Measurements from ENCODE around the gene CASP8AP2. TPM values are rescaled to one million over a fixed set of nuclear protein-coding genes. Genes with fewer than 3 reads are reported as not detected.
"Not testable (repeated sequence)": the region's sequence is repeated elsewhere in the genome, so short reads cannot be mapped to it uniquely, and the experiment has no call there.

The CASP8AP2 gene
- total RNA-seq, 1 experiment from 2014 or later, result 23.6 TPM

DNA sequence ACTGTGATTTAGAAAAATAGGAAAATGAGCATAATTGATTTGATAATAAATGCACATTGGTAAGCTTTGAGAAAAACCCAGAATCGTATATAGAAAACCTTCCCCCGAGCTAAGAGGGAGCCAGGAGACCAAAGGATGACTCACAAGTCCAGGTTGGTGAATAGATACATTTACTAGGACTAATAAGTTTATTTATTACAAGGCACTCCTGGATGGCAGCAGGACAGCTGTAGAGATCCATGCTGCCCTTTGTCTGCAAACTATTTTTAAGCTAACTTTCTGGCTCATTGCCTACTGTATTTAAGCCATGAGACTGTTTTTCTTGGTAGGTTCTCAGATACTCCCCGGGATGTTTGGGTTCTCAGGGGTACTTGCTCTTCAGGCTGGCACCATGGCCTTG, 13.4 kb downstream of the CASP8AP2 start:
- peaks cover 12% of the 10 kb centered on the region; the same call in 1 of the 2 replicates for H3K36me3 ChIP-seq (ENCODE audit: insufficient read depth, low read length)
- H3K27ac ChIP-seq (ENCODE audit: low read length), result 0 out of 2 replicates have a peak overlapping the region, but pooled peaks have one; percentile 20
- H3K79me2 ChIP-seq (ENCODE audit: low read length), result peaks cover 94% of the 10 kb centered on the region
- H3K27me3 ChIP-seq (ENCODE audit: low read length), result no peaks in the 10 kb centered on the region
- no peak overlapping the region for H3K9ac ChIP-seq (ENCODE audit: low read length)
- no peak overlapping the region for H2AFZ ChIP-seq (ENCODE audit: low read length)
- DNase-seq, result no peak
- no peaks in the 10 kb centered on the region for H3K9me3 ChIP-seq (ENCODE audit: low read length)
- no peaks in the 10 kb centered on the region for H3K9me2 ChIP-seq (replicated peaks; ENCODE audit: insufficient read depth, low read length)
- H3K4me2 ChIP-seq (ENCODE audit: low read depth, low read length, poor library complexity, severe bottlenecking), result no peak overlapping the region
- peaks cover 7% of the 10 kb centered on the region for H3K4me1 ChIP-seq (ENCODE audit: low read length)
- H4K20me1 ChIP-seq (ENCODE audit: insufficient read depth, low read depth, low read length), result 0 out of 2 replicates have a peak, but pooled peaks cover 11% of the 10 kb centered on the region
- H3K4me3 ChIP-seq (ENCODE audit: low read length), result no peak overlapping the region

DNA sequence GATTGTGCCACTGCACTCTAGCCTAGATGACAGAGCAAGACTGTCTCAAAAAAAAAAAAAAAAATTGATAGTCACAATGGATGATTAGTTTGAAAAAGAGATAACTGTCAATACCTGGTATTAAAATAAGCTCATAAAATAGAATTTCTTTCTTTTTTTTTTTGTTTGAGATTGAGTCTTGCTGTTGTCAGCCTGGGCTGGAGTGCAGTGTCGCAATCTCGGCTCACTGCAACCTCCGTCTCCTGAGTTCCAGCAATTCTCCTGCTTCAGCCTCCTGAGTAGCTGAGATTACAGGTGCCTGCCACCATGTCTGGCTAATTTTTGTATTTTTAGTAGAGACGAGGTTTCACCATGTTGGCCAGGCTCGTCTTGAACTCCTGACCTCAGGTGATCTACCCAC, 17.8 kb downstream of the CASP8AP2 start:
- peaks cover 15% of the 10 kb centered on the region; the same call in 1 of the 2 replicates for H3K36me3 ChIP-seq (ENCODE audit: insufficient read depth, low read length)
- not testable (repeated sequence) for H3K9ac ChIP-seq (ENCODE audit: low read length); H3K9me2 ChIP-seq (replicated peaks; ENCODE audit: insufficient read depth, low read length); H3K4me2 ChIP-seq (ENCODE audit: low read depth, low read length, poor library complexity, severe bottlenecking); DNase-seq; H3K4me3 ChIP-seq (ENCODE audit: low read length); H3K27ac ChIP-seq (ENCODE audit: low read length); H3K9me3 ChIP-seq (ENCODE audit: low read length); H3K4me1 ChIP-seq (ENCODE audit: low read length); H3K27me3 ChIP-seq (ENCODE audit: low read length); H2AFZ ChIP-seq (ENCODE audit: low read length)
- H4K20me1 ChIP-seq (ENCODE audit: insufficient read depth, low read depth, low read length), result 0 out of 2 replicates have a peak, but pooled peaks cover 11% of the 10 kb centered on the region
- H3K79me2 ChIP-seq (ENCODE audit: low read length), result peaks cover 89% of the 10 kb centered on the region

DNA sequence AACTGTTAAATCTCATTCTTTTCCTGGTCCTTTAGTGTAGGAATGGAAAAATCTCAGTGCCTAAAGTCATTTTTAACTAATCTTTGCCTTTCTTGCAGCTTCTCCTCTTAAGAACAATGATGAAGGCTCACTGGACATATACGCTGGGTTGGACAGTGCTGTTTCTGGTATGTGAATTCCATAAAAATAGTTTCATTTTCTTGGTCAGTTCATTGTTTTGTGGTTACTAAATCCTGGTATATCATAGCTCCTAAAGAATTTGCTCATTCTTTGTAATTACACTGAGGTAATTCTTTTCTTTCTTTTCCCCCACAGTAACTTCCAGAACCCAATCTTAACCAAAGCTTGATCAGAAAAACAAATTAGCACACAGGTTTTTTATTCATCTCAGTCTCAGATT, 23.4 kb downstream of the CASP8AP2 start:
- peaks cover 41% of the 10 kb centered on the region for H3K36me3 ChIP-seq (ENCODE audit: insufficient read depth, low read length)
- no peak overlapping the region for H3K9ac ChIP-seq (ENCODE audit: low read length)
- H3K4me3 ChIP-seq (ENCODE audit: low read length), result no peak overlapping the region
- H3K9me3 ChIP-seq (ENCODE audit: low read length), result no peaks in the 10 kb centered on the region
- H4K20me1 ChIP-seq (ENCODE audit: insufficient read depth, low read depth, low read length), result no peaks in the 10 kb centered on the region
- H3K27ac ChIP-seq (ENCODE audit: low read length), result no peak overlapping the region
- H3K27me3 ChIP-seq (ENCODE audit: low read length), result no peaks in the 10 kb centered on the region
- H3K4me2 ChIP-seq (ENCODE audit: low read depth, low read length, poor library complexity, severe bottlenecking), result no peak overlapping the region
- H3K9me2 ChIP-seq (replicated peaks; ENCODE audit: insufficient read depth, low read length), result no peaks in the 10 kb centered on the region
- no peak overlapping the region for H2AFZ ChIP-seq (ENCODE audit: low read length)
- H3K4me1 ChIP-seq (ENCODE audit: low read length), result no peaks in the 10 kb centered on the region
- DNase-seq, result no peak
- peaks cover 47% of the 10 kb centered on the region for H3K79me2 ChIP-seq (ENCODE audit: low read length)

DNA sequence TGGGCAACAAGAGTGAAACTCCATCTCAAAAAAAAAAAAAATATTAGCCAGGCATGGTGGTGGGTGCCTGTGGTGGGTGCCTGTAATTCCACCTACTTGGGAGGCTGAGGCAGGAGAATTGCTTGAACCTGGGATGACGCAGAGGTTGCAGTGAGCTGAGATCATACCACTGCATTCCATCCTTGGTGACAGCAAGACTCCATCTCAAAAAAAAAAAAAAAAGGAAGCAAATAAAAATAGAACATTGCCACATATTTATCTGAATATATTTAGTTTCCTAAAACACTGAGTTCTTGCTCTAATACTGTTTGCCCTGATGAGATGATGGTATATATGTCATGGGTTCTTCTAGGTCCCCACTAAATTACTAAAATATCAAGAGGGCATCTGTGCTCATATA, 28.4 kb downstream of the CASP8AP2 start:
- H3K36me3 ChIP-seq (ENCODE audit: insufficient read depth, low read length), result peaks cover 58% of the 10 kb centered on the region
- no peaks in the 10 kb centered on the region for H4K20me1 ChIP-seq (ENCODE audit: insufficient read depth, low read depth, low read length)

DNA sequence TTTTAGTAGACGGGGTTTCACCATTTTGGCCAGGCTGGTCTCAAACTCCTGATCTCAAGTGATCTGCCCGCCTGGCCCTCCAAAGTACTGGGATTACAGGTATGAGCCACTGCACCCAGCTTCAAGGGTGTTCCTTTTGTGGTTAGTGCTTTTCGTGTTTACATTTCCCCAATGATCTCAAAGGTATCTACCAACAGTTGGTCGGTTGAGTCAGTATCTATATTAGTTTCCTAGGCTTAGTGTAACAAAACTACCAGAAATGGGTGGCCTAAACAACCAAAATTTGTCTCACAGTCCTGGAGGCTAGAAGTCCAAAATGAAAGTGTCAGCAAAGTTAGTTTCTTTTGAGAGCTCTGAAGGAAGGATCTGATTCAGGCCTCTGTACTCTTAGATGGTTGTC, 30.1 kb downstream of the CASP8AP2 start:
- H3K27ac ChIP-seq (ENCODE audit: low read length), result no peak overlapping the region
- no peak overlapping the region for H3K4me3 ChIP-seq (ENCODE audit: low read length)
- no peak overlapping the region for H2AFZ ChIP-seq (ENCODE audit: low read length)
- H3K27me3 ChIP-seq (ENCODE audit: low read length), result no peaks in the 10 kb centered on the region
- H3K4me2 ChIP-seq (ENCODE audit: low read depth, low read length, poor library complexity, severe bottlenecking), result no peak overlapping the region
- H3K9me3 ChIP-seq (ENCODE audit: low read length), result no peaks in the 10 kb centered on the region
- H3K9ac ChIP-seq (ENCODE audit: low read length), result no peak overlapping the region
- peaks cover 20% of the 10 kb centered on the region for H3K79me2 ChIP-seq (ENCODE audit: low read length)
- H4K20me1 ChIP-seq (ENCODE audit: insufficient read depth, low read depth, low read length), result no peaks in the 10 kb centered on the region
- no peaks in the 10 kb centered on the region for H3K9me2 ChIP-seq (replicated peaks; ENCODE audit: insufficient read depth, low read length)
- H3K36me3 ChIP-seq (ENCODE audit: insufficient read depth, low read length), result peaks cover 62% of the 10 kb centered on the region
- DNase-seq, result no peak
- no peaks in the 10 kb centered on the region for H3K4me1 ChIP-seq (ENCODE audit: low read length)

More for the DNA sequence above, 28.4 kb downstream of the CASP8AP2 start:
- no peak overlapping the region for H3K4me2 ChIP-seq (ENCODE audit: low read depth, low read length, poor library complexity, severe bottlenecking)
- no peaks in the 10 kb centered on the region for H3K9me3 ChIP-seq (ENCODE audit: low read length)
- no peaks in the 10 kb centered on the region for H3K27me3 ChIP-seq (ENCODE audit: low read length)
- H3K4me1 ChIP-seq (ENCODE audit: low read length), result no peaks in the 10 kb centered on the region
- H3K4me3 ChIP-seq (ENCODE audit: low read length), result no peak overlapping the region
- no peak for DNase-seq
- no peak overlapping the region for H3K9ac ChIP-seq (ENCODE audit: low read length)
- no peak overlapping the region for H3K27ac ChIP-seq (ENCODE audit: low read length)
- no peaks in the 10 kb centered on the region for H3K9me2 ChIP-seq (replicated peaks; ENCODE audit: insufficient read depth, low read length)
- peaks cover 13% of the 10 kb centered on the region; the same call in 1 of the 2 replicates for H3K79me2 ChIP-seq (ENCODE audit: low read length)
- no peak overlapping the region for H2AFZ ChIP-seq (ENCODE audit: low read length)

DNA sequence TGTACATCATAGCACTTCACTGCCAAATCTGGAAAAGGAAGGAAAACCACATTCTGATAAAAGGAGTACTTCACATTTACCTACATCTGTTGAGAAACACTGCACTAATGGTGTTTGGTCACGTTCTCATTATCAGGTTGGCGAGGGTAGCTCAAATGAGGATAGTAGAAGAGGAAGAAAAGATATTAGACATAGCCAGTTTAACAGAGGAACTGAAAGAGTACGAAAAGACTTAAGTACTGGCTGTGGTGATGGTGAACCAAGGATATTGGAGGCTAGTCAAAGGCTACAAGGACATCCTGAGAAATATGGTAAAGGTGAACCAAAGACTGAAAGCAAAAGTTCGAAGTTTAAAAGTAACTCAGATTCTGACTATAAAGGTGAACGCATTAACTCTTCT, 32.6 kb downstream of the CASP8AP2 start:
- no peak for DNase-seq
- H3K27me3 ChIP-seq (ENCODE audit: low read length), result no peaks in the 10 kb centered on the region
- no peaks in the 10 kb centered on the region for H4K20me1 ChIP-seq (ENCODE audit: insufficient read depth, low read depth, low read length)
- H3K4me2 ChIP-seq (ENCODE audit: low read depth, low read length, poor library complexity, severe bottlenecking), result no peak overlapping the region
- H3K27ac ChIP-seq (ENCODE audit: low read length), result no peak overlapping the region
- H3K4me3 ChIP-seq (ENCODE audit: low read length), result no peak overlapping the region
- no peaks in the 10 kb centered on the region for H3K4me1 ChIP-seq (ENCODE audit: low read length)
- H3K9ac ChIP-seq (ENCODE audit: low read length), result no peak overlapping the region
- peaks cover 60% of the 10 kb centered on the region for H3K36me3 ChIP-seq (ENCODE audit: insufficient read depth, low read length)
- H2AFZ ChIP-seq (ENCODE audit: low read length), result no peak overlapping the region
- no peaks in the 10 kb centered on the region for H3K9me3 ChIP-seq (ENCODE audit: low read length)
- H3K9me2 ChIP-seq (replicated peaks; ENCODE audit: insufficient read depth, low read length), result no peaks in the 10 kb centered on the region
- H3K79me2 ChIP-seq (ENCODE audit: low read length), result peaks cover 17% of the 10 kb centered on the region

DNA sequence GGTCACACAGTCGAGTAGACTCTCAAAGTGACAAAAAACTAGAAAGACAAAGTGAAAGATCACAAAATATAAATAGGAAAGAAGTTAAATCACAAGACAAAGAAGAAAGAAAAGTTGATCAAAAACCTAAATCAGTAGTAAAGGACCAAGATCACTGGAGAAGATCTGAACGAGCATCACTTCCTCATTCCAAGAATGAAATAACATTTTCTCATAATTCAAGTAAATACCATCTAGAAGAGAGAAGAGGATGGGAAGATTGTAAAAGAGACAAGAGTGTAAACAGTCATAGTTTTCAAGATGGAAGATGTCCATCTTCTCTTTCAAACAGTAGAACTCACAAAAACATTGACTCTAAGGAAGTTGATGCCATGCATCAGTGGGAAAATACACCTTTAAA, 33.0 kb downstream of the CASP8AP2 start:
- no peaks in the 10 kb centered on the region for H3K4me1 ChIP-seq (ENCODE audit: low read length)
- no peaks in the 10 kb centered on the region for H3K27me3 ChIP-seq (ENCODE audit: low read length)
- no peak overlapping the region for H3K27ac ChIP-seq (ENCODE audit: low read length)
- H3K9ac ChIP-seq (ENCODE audit: low read length), result no peak overlapping the region
- no peaks in the 10 kb centered on the region for H3K9me2 ChIP-seq (replicated peaks; ENCODE audit: insufficient read depth, low read length)
- no peak overlapping the region for H3K4me3 ChIP-seq (ENCODE audit: low read length)
- H4K20me1 ChIP-seq (ENCODE audit: insufficient read depth, low read depth, low read length), result no peaks in the 10 kb centered on the region
- H3K4me2 ChIP-seq (ENCODE audit: low read depth, low read length, poor library complexity, severe bottlenecking), result no peak overlapping the region
- H3K36me3 ChIP-seq (ENCODE audit: insufficient read depth, low read length), result peaks cover 64% of the 10 kb centered on the region
- H3K79me2 ChIP-seq (ENCODE audit: low read length), result peaks cover 17% of the 10 kb centered on the region
- H2AFZ ChIP-seq (ENCODE audit: low read length), result no peak overlapping the region
- no peak for DNase-seq
- no peaks in the 10 kb centered on the region for H3K9me3 ChIP-seq (ENCODE audit: low read length)

DNA sequence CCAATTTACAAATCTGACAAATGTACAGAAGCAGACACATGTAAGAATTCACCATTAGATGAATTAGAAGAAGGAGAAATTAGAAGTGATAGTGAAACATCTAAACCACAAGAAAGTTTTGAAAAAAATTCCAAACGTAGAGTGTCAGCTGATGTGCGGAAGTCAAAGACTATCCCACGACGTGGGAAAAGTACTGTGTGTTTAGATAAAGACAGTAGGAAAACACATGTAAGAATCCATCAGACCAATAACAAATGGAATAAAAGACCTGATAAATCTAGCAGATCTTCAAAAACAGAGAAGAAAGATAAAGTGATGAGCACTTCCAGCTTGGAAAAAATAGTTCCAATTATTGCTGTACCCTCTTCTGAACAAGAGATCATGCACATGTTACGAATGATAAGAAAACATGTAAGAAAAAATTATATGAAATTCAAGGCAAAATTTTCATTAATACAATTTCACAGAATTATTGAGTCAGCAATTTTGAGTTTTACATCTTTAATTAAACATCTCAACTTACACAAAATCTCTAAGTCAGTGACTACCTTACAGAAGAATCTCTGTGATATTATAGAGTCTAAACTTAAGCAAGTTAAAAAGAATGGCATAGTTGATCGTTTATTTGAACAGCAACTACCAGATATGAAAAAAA, 36.5 kb downstream of the CASP8AP2 start:
- Histone ChIP-seq H4K20me1 (ENCODE audit: insufficient read depth, low read depth, low read length) (no peaks in the 10 kb centered on the region), H3K4me2 (ENCODE audit: low read depth, low read length, poor library complexity, severe bottlenecking) (no peak overlapping the region), H3K4me3 (ENCODE audit: low read length) (no peak overlapping the region), H2AFZ (ENCODE audit: low read length) (no peak overlapping the region), H3K9me3 (ENCODE audit: low read length) (no peaks in the 10 kb centered on the region), H3K79me2 (ENCODE audit: low read length) (peaks cover 17% of the 10 kb centered on the region), H3K36me3 (ENCODE audit: insufficient read depth, low read length) (peaks cover 63% of the 10 kb centered on the region), H3K4me1 (ENCODE audit: low read length) (no peaks in the 10 kb centered on the region), H3K9me2 (replicated peaks; ENCODE audit: insufficient read depth, low read length) (no peaks in the 10 kb centered on the region), H3K27me3 (ENCODE audit: low read length) (no peaks in the 10 kb centered on the region), H3K27ac (ENCODE audit: low read length) (no peak overlapping the region), H3K9ac (ENCODE audit: low read length) (no peak overlapping the region)
- DNase-seq, result no peak

Data from Karpas-422 (cell line).